ENCODE results near the gene ASB10.

Gene ASB10

DNA sequence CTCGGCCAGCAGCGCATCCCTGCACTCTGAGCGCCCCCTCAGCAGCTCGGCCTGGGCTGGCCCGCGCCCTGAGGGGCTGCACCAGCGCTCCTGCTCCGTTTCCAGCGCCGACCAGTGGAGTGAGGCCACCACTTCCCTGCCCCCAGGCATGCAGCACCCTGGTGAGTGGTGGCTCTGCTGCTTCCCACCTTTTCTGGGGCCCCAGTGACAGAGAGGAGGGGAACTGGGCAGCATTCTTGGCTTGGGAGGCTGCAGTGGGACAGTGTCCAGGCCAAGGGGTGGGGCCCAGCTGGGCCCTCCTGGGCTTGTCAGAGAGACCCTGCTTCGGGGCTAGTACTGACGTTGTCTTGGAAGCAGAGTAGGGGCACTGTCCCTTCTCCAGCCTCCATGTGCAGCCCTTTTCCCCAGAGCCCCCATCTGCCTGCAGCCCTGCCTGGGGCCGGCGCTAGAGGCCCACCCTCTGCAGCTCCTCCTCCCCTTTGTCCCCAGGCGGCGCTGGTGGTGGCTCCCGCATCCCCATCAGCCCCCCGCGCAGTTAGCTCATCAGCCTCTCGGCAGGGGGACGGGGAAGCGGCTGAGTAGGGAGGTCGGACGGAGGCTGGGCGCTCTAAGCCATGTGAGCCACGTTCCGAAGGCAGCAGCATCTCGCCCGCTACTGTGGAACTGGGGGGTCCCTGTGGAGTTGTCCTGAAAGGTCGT, 48.7 kb downstream of the ASB10 start:
- H3K4me3 ChIP-seq (ENCODE audit: low read depth, low read length): no peak overlapping the region
- DNase-seq (ENCODE audit: low read depth): no peak
- TF ChIP-seq, protein P1, sequence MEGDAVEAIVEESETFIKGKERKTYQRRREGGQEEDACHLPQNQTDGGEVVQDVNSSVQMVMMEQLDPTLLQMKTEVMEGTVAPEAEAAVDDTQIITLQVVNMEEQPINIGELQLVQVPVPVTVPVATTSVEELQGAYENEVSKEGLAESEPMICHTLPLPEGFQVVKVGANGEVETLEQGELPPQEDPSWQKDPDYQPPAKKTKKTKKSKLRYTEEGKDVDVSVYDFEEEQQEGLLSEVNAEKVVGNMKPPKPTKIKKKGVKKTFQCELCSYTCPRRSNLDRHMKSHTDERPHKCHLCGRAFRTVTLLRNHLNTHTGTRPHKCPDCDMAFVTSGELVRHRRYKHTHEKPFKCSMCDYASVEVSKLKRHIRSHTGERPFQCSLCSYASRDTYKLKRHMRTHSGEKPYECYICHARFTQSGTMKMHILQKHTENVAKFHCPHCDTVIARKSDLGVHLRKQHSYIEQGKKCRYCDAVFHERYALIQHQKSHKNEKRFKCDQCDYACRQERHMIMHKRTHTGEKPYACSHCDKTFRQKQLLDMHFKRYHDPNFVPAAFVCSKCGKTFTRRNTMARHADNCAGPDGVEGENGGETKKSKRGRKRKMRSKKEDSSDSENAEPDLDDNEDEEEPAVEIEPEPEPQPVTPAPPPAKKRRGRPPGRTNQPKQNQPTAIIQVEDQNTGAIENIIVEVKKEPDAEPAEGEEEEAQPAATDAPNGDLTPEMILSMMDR (IDR thresholded peaks at IDR 0.05; ENCODE audit: low read depth, low read length, missing control alignments): no peak

DNA sequence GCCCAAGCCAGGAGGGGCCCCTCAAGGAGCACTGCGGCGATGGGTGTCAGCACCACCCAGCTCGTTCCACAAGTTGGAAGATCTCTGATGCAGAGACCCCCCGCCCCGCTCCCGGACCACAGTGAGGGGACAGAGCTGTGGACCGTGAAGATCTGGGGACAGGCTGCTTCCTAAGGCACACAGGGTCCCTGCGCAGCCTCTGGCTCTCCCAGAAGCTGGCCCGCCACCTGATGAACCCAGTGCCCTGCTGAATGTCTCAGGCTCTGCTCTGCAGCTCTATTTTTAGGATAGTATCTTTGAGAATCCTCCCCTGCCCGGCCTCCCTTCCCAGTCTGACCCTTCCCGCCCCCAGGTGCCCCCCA, 49.3 kb downstream of the ASB10 start:
- no peak for DNase-seq (ENCODE audit: low read depth)
- no peak overlapping the region for H3K4me3 ChIP-seq (ENCODE audit: low read depth, low read length)
- TF ChIP-seq, protein P1 (IDR thresholded peaks at IDR 0.05; ENCODE audit: low read depth, low read length, missing control alignments): no peak

DNA sequence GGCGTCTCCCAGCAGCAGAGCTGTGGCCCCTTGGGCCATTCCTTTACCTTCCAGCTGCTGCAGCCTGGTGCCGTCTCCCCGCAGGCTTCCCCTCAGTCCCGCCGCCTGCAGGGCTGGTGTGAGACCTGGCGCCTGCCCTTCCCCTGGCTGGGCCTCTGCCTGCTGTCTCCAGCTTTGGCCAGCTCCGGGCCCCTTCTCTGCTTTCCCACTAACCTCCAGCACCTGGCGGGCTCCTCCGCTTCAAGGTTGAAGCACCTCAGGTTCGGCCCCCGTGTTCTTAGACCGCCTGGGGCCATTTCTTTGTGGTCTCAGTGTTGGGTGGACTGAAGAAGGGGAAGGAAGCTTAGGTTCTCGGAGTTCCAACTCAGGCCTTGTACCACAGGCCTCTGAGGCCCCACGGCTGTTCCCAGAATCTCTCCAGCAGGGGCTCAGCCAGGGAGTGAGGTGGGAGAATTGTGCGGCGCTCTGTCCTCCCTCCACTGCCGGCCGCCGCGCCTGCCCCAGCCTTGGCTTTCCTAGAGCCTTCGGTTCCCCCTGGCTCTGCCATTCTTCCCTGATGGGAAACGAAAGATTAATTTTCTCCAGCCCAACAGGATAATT, 49.9 kb downstream of the ASB10 start:
- no peak overlapping the region for H3K4me3 ChIP-seq (ENCODE audit: low read depth, low read length)
- TF ChIP-seq, protein P1 (IDR thresholded peaks at IDR 0.05; ENCODE audit: low read depth, low read length, missing control alignments): no peak
- DNase-seq (ENCODE audit: low read depth): no peak

DNA sequence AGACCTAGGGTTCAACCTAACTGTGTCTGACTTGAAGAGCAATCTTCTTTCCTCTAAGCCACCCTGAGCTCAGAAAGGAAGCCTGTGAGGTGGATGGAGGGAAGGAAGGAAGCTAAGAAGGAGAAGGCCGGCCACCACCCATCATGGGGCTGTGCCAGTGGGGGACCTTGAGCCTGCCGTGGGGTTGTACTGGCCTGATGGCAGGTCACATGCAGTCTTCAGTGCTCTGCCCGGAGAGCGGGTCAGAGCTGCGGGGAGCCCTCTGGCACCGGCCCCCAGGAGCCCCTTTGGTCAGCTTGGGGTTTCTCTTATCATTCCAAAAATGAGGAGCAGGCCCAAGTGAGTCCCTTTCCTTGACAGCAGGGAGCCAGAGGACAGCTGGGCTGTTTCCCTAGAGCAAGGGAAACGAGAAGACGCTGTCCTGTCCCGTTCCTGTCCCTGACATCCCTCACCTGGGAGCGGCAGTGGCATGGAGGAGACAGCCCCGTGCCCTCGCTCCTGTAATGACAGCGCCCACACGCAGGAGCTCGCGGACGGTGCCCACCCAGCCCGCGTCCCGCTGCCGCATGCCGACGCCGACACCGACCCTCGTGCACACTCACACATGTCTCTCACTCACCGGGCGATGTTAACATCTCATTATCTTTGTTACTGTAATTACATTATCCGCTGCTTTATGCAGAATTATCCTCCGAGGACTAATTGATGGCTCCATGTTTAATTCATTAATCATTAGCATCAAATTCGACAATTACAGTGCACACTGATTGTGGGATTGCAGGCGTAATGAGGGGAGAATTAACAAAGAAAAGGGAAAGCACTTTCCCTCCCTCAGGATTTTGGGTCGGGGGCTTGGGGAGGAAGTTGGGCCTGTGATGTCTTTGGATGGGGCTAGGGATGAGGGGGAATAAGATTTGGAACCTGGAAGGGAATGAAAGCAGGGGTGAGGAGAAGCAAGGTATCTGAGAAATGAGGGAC, 50.9 kb downstream of the ASB10 start:
- DNase-seq (ENCODE audit: low read depth): no peak
- TF ChIP-seq, protein P1 (IDR thresholded peaks at IDR 0.05; ENCODE audit: low read depth, low read length, missing control alignments): no peak
- H3K4me3 ChIP-seq (ENCODE audit: low read depth, low read length): no peak overlapping the region

DNA sequence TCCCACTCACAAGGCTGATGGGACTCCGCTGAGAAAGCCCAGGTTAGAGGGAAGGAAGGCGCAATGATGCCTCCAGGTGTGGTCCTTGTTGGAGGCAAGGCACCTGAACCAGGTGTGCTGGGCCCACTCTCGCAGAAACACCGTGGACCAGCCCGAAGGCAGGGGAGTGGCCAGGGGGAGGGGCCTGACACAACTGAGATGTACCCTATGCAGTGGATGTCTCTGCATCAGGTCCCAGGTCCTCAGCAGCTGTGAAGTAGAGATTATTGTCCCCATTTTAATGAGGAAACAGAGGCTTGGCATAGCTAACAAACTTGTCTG, 51.6 kb downstream of the ASB10 start:
- no peak for DNase-seq (ENCODE audit: low read depth)
- no peak overlapping the region for H3K4me3 ChIP-seq (ENCODE audit: low read depth, low read length)
- TF ChIP-seq, protein P1 (IDR thresholded peaks at IDR 0.05; ENCODE audit: low read depth, low read length, missing control alignments): no peak

DNA sequence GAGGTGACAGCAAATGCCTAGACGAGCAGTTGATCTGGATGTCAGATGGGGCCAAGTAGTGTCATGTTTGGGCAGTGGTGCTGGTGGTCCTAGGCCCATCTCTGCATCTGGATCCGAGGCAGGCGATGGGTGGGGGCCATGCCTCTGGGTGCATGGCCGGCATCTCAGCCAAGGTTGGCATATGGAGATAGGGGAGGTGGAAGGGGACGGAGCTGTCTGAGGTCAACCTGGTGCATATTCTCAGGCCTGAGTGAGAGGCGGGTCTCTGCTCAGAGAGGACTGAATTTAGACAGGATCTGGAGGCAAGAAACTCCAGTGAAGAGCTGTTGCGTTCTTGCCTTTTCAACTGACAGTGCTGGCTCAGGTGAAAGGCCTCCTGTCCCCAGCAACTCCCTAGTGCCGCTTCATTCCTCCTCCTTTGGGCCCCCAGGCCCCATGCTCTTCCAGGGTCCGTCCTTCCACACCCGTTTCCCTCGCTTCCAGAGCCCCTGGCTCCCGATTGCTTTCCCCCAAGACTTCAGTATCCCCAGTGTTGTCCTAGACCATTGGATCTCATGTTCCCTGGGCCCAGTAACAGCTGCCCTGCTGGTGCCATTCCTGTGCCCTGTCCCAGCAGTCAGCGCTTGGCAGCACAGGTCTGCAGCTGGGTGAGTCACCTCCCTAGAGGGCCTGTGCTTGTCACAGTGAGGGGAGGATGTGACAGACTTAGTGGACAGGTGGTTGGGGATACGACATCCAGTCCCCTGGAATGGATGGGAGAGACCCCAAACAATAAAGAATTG, 52.1 kb downstream of the ASB10 start:
- no peak for DNase-seq (ENCODE audit: low read depth)
- H3K4me3 ChIP-seq (ENCODE audit: low read depth, low read length): no peak overlapping the region
- TF ChIP-seq, protein P1 (IDR thresholded peaks at IDR 0.05; ENCODE audit: low read depth, low read length, missing control alignments): no peak
